Central memory CD8-positive, alpha-beta T cell (primary cell): ENCODE data around the gene ZBTB16.

ENCODE experiments used
- ATAC-seq: fragments of 150-1000 bp; cut with Tn5 transposase; replicated peaks from 2 replicates; pipeline ENCODE4 v1.10.0; 2022; ENCODE audit warnings: mild to moderate bottlenecking, moderate FRiP score, moderate number of reproducible peaks; ENCODE audit not compliant: poor library complexity, severe bottlenecking; ENCODE audit errors: extremely low read depth
- DNase-seq, 2 donors: peaks; one replicate each; pipeline ENCODE4 v3.0.0; 2021; ENCODE audit warnings: low spot score in 2 of 2
- H3K27ac Mint-ChIP-seq: one replicate; pipeline ENCODE4 v1.8.0; 2022; ENCODE audit warnings: low read depth, mild to moderate bottlenecking, moderate library complexity, mixed read lengths
- H3K27me3 Mint-ChIP-seq: one replicate; pipeline ENCODE4 v1.8.0; 2022; ENCODE audit warnings: mixed read lengths
- H3K36me3 Mint-ChIP-seq: one replicate; pipeline ENCODE4 v1.8.0; 2022; ENCODE audit warnings: mild to moderate bottlenecking, moderate library complexity, mixed read lengths; ENCODE audit not compliant: insufficient read depth
- H3K4me1 Mint-ChIP-seq: one replicate; pipeline ENCODE4 v1.8.0; 2022; ENCODE audit warnings: mixed read lengths
- H3K4me3 Mint-ChIP-seq: one replicate; pipeline ENCODE4 v1.8.0; 2022; ENCODE audit warnings: mild to moderate bottlenecking, moderate library complexity, mixed read lengths
- H3K9me3 Mint-ChIP-seq: one replicate; pipeline ENCODE4 v1.8.0; 2022; ENCODE audit warnings: mixed read lengths

Gene ZBTB16

GRCh38 chr11:114136686-114137640 is 77.5 kb downstream of the ZBTB16 start:
- no peak for ATAC-seq
- H3K9me3 Mint-ChIP-seq: no peaks in the 10 kb centered on the region
- H3K27me3 Mint-ChIP-seq: peaks cover 10% of the 10 kb centered on the region
- no peaks in the 10 kb centered on the region for H3K36me3 Mint-ChIP-seq
- H3K4me3 Mint-ChIP-seq: no peak overlapping the region
- DNase-seq: no peak
- peaks cover 34% of the 10 kb centered on the region for H3K4me1 Mint-ChIP-seq
- no peak overlapping the region for H3K27ac Mint-ChIP-seq

- H3K9me3 Mint-ChIP-seq: no peaks in the 10 kb centered on the region
- H3K4me1 Mint-ChIP-seq: peaks cover 34% of the 10 kb centered on the region
- H3K27me3 Mint-ChIP-seq: peaks cover 10% of the 10 kb centered on the region
- H3K27ac Mint-ChIP-seq: no peak overlapping the region
- DNase-seq (no peak), ATAC-seq (no peak)
- H3K4me3 Mint-ChIP-seq: no peak overlapping the region
- H3K36me3 Mint-ChIP-seq: no peaks in the 10 kb centered on the region
Observed at GRCh38 chr11:114137838-114138237, 78.3 kb downstream of the ZBTB16 start.

- no peak overlapping the region for H3K4me3 Mint-ChIP-seq
- no peak for DNase-seq
- H3K4me1 Mint-ChIP-seq: peaks cover 34% of the 10 kb centered on the region
- peaks cover 10% of the 10 kb centered on the region for H3K27me3 Mint-ChIP-seq
- ATAC-seq: no peak
- no peaks in the 10 kb centered on the region for H3K9me3 Mint-ChIP-seq
- no peak overlapping the region for H3K27ac Mint-ChIP-seq
- no peaks in the 10 kb centered on the region for H3K36me3 Mint-ChIP-seq
Observed at GRCh38 chr11:114138411-114138810, 78.9 kb downstream of the ZBTB16 start.

- Mint-ChIP-seq H3K27ac (no peak overlapping the region), H3K4me1 (peaks cover 29% of the 10 kb centered on the region), H3K27me3 (peaks cover 10% of the 10 kb centered on the region), H3K36me3 (peaks cover 2% of the 10 kb centered on the region), H3K9me3 (no peaks in the 10 kb centered on the region), H3K4me3 (no peak overlapping the region)
- DNase-seq (no peak), ATAC-seq (no peak)
Observed at GRCh38 chr11:114140826-114141225, 81.3 kb downstream of the ZBTB16 start.

GRCh38 chr11:114141863-114142580 is 82.5 kb downstream of the ZBTB16 start:
- Mint-ChIP-seq H3K27me3 (peaks cover 10% of the 10 kb centered on the region), H3K4me1 (peaks cover 19% of the 10 kb centered on the region), H3K27ac (no peak overlapping the region), H3K36me3 (peaks cover 2% of the 10 kb centered on the region), H3K9me3 (no peaks in the 10 kb centered on the region), H3K4me3 (no peak overlapping the region)
- no peak for ATAC-seq
- no peak for DNase-seq

GRCh38 chr11:114142707-114143106 is 83.2 kb downstream of the ZBTB16 start:
- ATAC-seq (no peak), DNase-seq (no peak)
- Mint-ChIP-seq H3K27me3 (peaks cover 10% of the 10 kb centered on the region), H3K27ac (no peak overlapping the region), H3K9me3 (no peaks in the 10 kb centered on the region), H3K4me3 (no peak overlapping the region), H3K36me3 (peaks cover 2% of the 10 kb centered on the region), H3K4me1 (peaks cover 16% of the 10 kb centered on the region)

GRCh38 chr11:114145166-114145775 is 85.8 kb downstream of the ZBTB16 start:
- Mint-ChIP-seq H3K4me3 (no peak overlapping the region), H3K27me3 (peaks cover 3% of the 10 kb centered on the region), H3K9me3 (no peaks in the 10 kb centered on the region), H3K36me3 (peaks cover 2% of the 10 kb centered on the region), H3K27ac (no peak overlapping the region), H3K4me1 (peaks cover 18% of the 10 kb centered on the region)
- DNase-seq (no peak), ATAC-seq (no peak)

GRCh38 chr11:114147375-114148012 is 88.0 kb downstream of the ZBTB16 start:
- ATAC-seq: peak; percentile 40
- no peak for DNase-seq
- no peak overlapping the region for H3K27ac Mint-ChIP-seq

GRCh38 chr11:114148013-114148382 is 88.5 kb downstream of the ZBTB16 start:
- ATAC-seq (no peak), DNase-seq (no peak)
- no peak overlapping the region for H3K27ac Mint-ChIP-seq
- no peaks in the 10 kb centered on the region for H3K27me3 Mint-ChIP-seq
- H3K4me1 Mint-ChIP-seq: peaks cover 32% of the 10 kb centered on the region
- H3K36me3 Mint-ChIP-seq: peaks cover 2% of the 10 kb centered on the region
- H3K9me3 Mint-ChIP-seq: no peaks in the 10 kb centered on the region
- H3K4me3 Mint-ChIP-seq: no peak overlapping the region

More at GRCh38 chr11:114147375-114148012, 88.0 kb downstream of the ZBTB16 start:
- H3K4me1 Mint-ChIP-seq: peaks cover 27% of the 10 kb centered on the region
- no peaks in the 10 kb centered on the region for H3K27me3 Mint-ChIP-seq
- no peaks in the 10 kb centered on the region for H3K9me3 Mint-ChIP-seq
- H3K4me3 Mint-ChIP-seq: no peak overlapping the region
- H3K36me3 Mint-ChIP-seq: peaks cover 2% of the 10 kb centered on the region

- H3K27ac Mint-ChIP-seq: no peak overlapping the region
- DNase-seq (no peak), ATAC-seq (no peak)
- peaks cover 40% of the 10 kb centered on the region for H3K4me1 Mint-ChIP-seq
- no peak overlapping the region for H3K4me3 Mint-ChIP-seq
- H3K36me3 Mint-ChIP-seq: peaks cover 2% of the 10 kb centered on the region
- H3K27me3 Mint-ChIP-seq: no peaks in the 10 kb centered on the region
- no peaks in the 10 kb centered on the region for H3K9me3 Mint-ChIP-seq
Observed at GRCh38 chr11:114149689-114150407, 90.3 kb downstream of the ZBTB16 start.

- DNase-seq (no peak), ATAC-seq (no peak)
- Mint-ChIP-seq H3K9me3 (no peaks in the 10 kb centered on the region), H3K36me3 (no peaks in the 10 kb centered on the region), H3K27me3 (no peaks in the 10 kb centered on the region), H3K27ac (no peak overlapping the region), H3K4me1 (peaks cover 40% of the 10 kb centered on the region), H3K4me3 (no peak overlapping the region)
Observed at GRCh38 chr11:114150671-114151070, 91.2 kb downstream of the ZBTB16 start.

GRCh38 chr11:114151631-114152030 is 92.1 kb downstream of the ZBTB16 start:
- DNase-seq: no peak
- no peak overlapping the region for H3K27ac Mint-ChIP-seq
- H3K36me3 Mint-ChIP-seq: no peaks in the 10 kb centered on the region
- no peak for ATAC-seq
- no peaks in the 10 kb centered on the region for H3K27me3 Mint-ChIP-seq
- H3K4me1 Mint-ChIP-seq: peaks cover 41% of the 10 kb centered on the region
- H3K9me3 Mint-ChIP-seq: no peaks in the 10 kb centered on the region
- no peak overlapping the region for H3K4me3 Mint-ChIP-seq
